LHCN-M2 (cell line): ENCODE results near the gene MLLT11. TPM values are rescaled to one million over a fixed set of nuclear protein-coding genes. Genes with fewer than 3 reads are reported as not detected.
A peak's percentile ranks its signal among the peaks of the same experiment; 100 is the strongest.

Experiments
- DNase-seq: peaks from one replicate; pipeline ENCODE4 v3.0.0-alpha.2; 2012; ENCODE audit warnings: low read depth
- total RNA-seq: library from RNA; depleted of rRNA; stranded (reverse); fragments of >200 nt; gene quantifications from 2 replicates; pipeline ENCODE4 v1.2.3, GENCODE V29; 2014

Gene MLLT11
- total RNA-seq, 1 experiment from 2014 or later, result 16.9 TPM

- no peak for DNase-seq
Observed at GRCh38 chr1:151056149-151056548, 4.0 kb upstream of the MLLT11 start.

GRCh38 chr1:151058692-151059091 is 1.5 kb upstream of the MLLT11 start:
- peak; percentile 52 for DNase-seq

GRCh38 chr1:151059109-151060006 is 839 bp upstream of the MLLT11 start, which contains the start of gene CDC42SE1:
TSS of gene CDC42SE1 (minus strand) at chr1:151059622. CDS start at chr1:151055730, 3,892 bp downstream.
- peak; percentile 81 for DNase-seq

GRCh38 chr1:151060657-151061421 is 642 bp downstream of the MLLT11 start:
- DNase-seq, result no peak

GRCh38 chr1:151061704-151062103 is 1.5 kb downstream of the MLLT11 start:
- DNase-seq, result no peak

GRCh38 chr1:151062741-151063371 is 2.7 kb downstream of the MLLT11 start:
- DNase-seq, result peak; percentile 81

GRCh38 chr1:151065089-151065645 is 5.0 kb downstream of the MLLT11 start:
- DNase-seq, result no peak

GRCh38 chr1:151067185-151067584 is 7.0 kb downstream of the MLLT11 start:
- no peak for DNase-seq

- DNase-seq, result no peak
Observed at GRCh38 chr1:151069103-151069486, 8.9 kb downstream of the MLLT11 start.

- peak; percentile 94 for DNase-seq
Observed at GRCh38 chr1:151070474-151071276, 10.5 kb downstream of the MLLT11 start, which contains the start of gene GABPB2. TSS of gene GABPB2 (plus strand) at chr1:151070761. CDS start at chr1:151088190, 17,429 bp downstream.

- DNase-seq, result no peak
Observed at GRCh38 chr1:151072224-151072623, 12.0 kb downstream of the MLLT11 start.

- DNase-seq, result no peak
Observed at GRCh38 chr1:151085953-151086559, 25.9 kb downstream of the MLLT11 start.

- DNase-seq, result peak; percentile 51
Observed at GRCh38 chr1:151097426-151097825, 37.2 kb downstream of the MLLT11 start.

GRCh38 chr1:151098126-151098525 is 37.9 kb downstream of the MLLT11 start:
- no peak for DNase-seq

GRCh38 chr1:151104630-151105029 is 44.4 kb downstream of the MLLT11 start:
- no peak for DNase-seq

- DNase-seq, result peak; percentile 65
Observed at GRCh38 chr1:151106894-151107293, 46.7 kb downstream of the MLLT11 start.

- DNase-seq, result peak; percentile 8
Observed at GRCh38 chr1:151108331-151108730, 48.1 kb downstream of the MLLT11 start.

- DNase-seq, result no peak
Observed at GRCh38 chr1:151113877-151114276, 53.7 kb downstream of the MLLT11 start.
